ENCODE data around the gene JPH4. TPM values are rescaled to one million over a fixed set of nuclear protein-coding genes. Genes with fewer than 3 reads are reported as not detected.
A peak's percentile ranks its signal among the peaks of the same experiment; 100 is the strongest.

The JPH4 gene
- total RNA-seq, 1 experiment from 2014 or later: 0.29 TPM

GRCh38 chr14:23579739-23580138, 1.1 kb upstream of the JPH4 start:
- DNase-seq (ENCODE audit: low read depth): no peak

GRCh38 chr14:23579311-23579630, 681 bp upstream of the JPH4 start:
- no peak for DNase-seq (ENCODE audit: low read depth)

GRCh38 chr14:23577710-23578392, 739 bp downstream of the JPH4 start:
- no peak for DNase-seq (ENCODE audit: low read depth)

- peak; percentile 45 for DNase-seq (ENCODE audit: low read depth)
These were observed 1.4 kb downstream of the JPH4 start for GRCh38 chr14:23577004-23577681.

- DNase-seq (ENCODE audit: low read depth): no peak
These were observed 5.1 kb downstream of the JPH4 start for GRCh38 chr14:23573384-23574015.

GRCh38 chr14:23572836-23573235, 5.8 kb downstream of the JPH4 start:
- DNase-seq (ENCODE audit: low read depth): no peak

- DNase-seq (ENCODE audit: low read depth): no peak
These were observed 6.1 kb downstream of the JPH4 start for GRCh38 chr14:23572524-23572828.

GRCh38 chr14:23571701-23572523, 6.7 kb downstream of the JPH4 start:
- no peak for DNase-seq (ENCODE audit: low read depth)

GRCh38 chr14:23570806-23571483, 7.6 kb downstream of the JPH4 start:
- DNase-seq (ENCODE audit: low read depth): no peak

- DNase-seq (ENCODE audit: low read depth): peak; percentile 37
These were observed 9.0 kb downstream of the JPH4 start for GRCh38 chr14:23569443-23570151.

- no peak for DNase-seq (ENCODE audit: low read depth)
These were observed 9.8 kb downstream of the JPH4 start for GRCh38 chr14:23568600-23569331.

- DNase-seq (ENCODE audit: low read depth): no peak
These were observed 10.5 kb downstream of the JPH4 start for GRCh38 chr14:23568021-23568599.

- peak; percentile 89 for DNase-seq (ENCODE audit: low read depth)
These were observed 11.2 kb downstream of the JPH4 start, which contains the start of gene AP1G2 for GRCh38 chr14:23567186-23568020. Gene AP1G2 (minus strand): TSS chr14:23567791. CDS start chr14:23567314, 477 bp downstream.

GRCh38 chr14:23566778-23567185, 11.8 kb downstream of the JPH4 start:
- DNase-seq (ENCODE audit: low read depth): no peak

GRCh38 chr14:23566112-23566777, 12.3 kb downstream of the JPH4 start:
- DNase-seq (ENCODE audit: low read depth): no peak

- no peak for DNase-seq (ENCODE audit: low read depth)
These were observed 13.0 kb downstream of the JPH4 start for GRCh38 chr14:23565626-23566025.

- no peak for DNase-seq (ENCODE audit: low read depth)
These were observed 13.7 kb downstream of the JPH4 start for GRCh38 chr14:23564876-23565275.

GRCh38 chr14:23564181-23564812, 14.3 kb downstream of the JPH4 start:
- DNase-seq (ENCODE audit: low read depth): no peak
